ENCODE measurements around the gene CAPN11.

DNA sequence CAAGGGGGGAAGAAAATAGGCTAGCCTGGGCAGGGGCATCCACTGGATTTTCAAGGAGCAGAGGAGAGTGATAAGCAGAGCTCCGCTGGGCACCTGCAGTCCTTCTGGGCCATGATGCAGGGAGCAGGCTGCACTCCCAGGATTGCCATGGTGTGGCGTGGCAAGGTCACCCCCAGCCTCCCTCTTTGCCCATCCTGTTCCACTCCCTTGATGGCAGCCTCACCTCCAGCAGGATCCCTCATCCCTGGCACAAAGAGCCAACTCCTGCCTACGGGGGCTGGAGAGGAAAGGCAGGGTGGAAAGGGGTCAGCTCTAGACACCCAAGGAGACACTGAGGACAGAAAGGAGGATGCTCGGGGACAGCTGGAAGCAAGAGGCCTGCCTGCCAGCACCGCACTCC, 35.7 kb downstream of the CAPN11 start:
- TF ChIP-seq SPI1 (IDR thresholded peaks at IDR 0.05; ENCODE audit: borderline replicate concordance, low read depth), result no peak
- TF ChIP-seq CTCF (IDR thresholded peaks at IDR 0.05; ENCODE audit: insufficient read depth, low read length), result no peak
- TF ChIP-seq POLR2AphosphoS5 (IDR thresholded peaks at IDR 0.05; ENCODE audit: low read depth), result no peak
- no peak for TF ChIP-seq REST (IDR thresholded peaks at IDR 0.05; ENCODE audit: insufficient replicate concordance, low read depth)
- no peak for TF ChIP-seq GABPA (IDR thresholded peaks at IDR 0.05; ENCODE audit: low read depth)

Data from HL-60 (cell line).